ENCODE results near the gene INPP5A.

Gene INPP5A

GRCh38 chr10:132744839-132745238, 207.3 kb downstream of the INPP5A start:
- in situ Hi-C loops (cut with HindIII; ENCODE audit: low sequenced_read_pairs) = loop anchor here (5.0 kb wide), 1 partner anchor 53 kb away; no protein-coding TSS in a partner anchor

GRCh38 chr10:132745511-132745910, 207.9 kb downstream of the INPP5A start:
- in situ Hi-C loops (cut with HindIII; ENCODE audit: low sequenced_read_pairs) = no loop called here

GRCh38 chr10:132745971-132746370, 208.4 kb downstream of the INPP5A start:
- in situ Hi-C loops (cut with HindIII; ENCODE audit: low sequenced_read_pairs) = no loop called here

GRCh38 chr10:132746386-132746785, 208.8 kb downstream of the INPP5A start:
- in situ Hi-C loops (cut with HindIII; ENCODE audit: low sequenced_read_pairs) = no loop called here

- in situ Hi-C loops (cut with HindIII; ENCODE audit: low sequenced_read_pairs) = no loop called here
Observed at GRCh38 chr10:132746801-132747625, 209.4 kb downstream of the INPP5A start.

GRCh38 chr10:132748135-132748534, 210.5 kb downstream of the INPP5A start:
- in situ Hi-C loops (cut with HindIII; ENCODE audit: low sequenced_read_pairs) = no loop called here

- in situ Hi-C loops (cut with HindIII; ENCODE audit: low sequenced_read_pairs) = no loop called here
Observed at GRCh38 chr10:132748545-132749370, 211.2 kb downstream of the INPP5A start.

GRCh38 chr10:132749371-132749795, 211.8 kb downstream of the INPP5A start:
- in situ Hi-C loops (cut with HindIII; ENCODE audit: low sequenced_read_pairs) = no loop called here

GRCh38 chr10:132750936-132751335, 213.3 kb downstream of the INPP5A start:
- in situ Hi-C loops (cut with HindIII; ENCODE audit: low sequenced_read_pairs) = no loop called here

- in situ Hi-C loops (cut with HindIII; ENCODE audit: low sequenced_read_pairs) = no loop called here
Observed at GRCh38 chr10:132752378-132752777, 214.8 kb downstream of the INPP5A start.

GRCh38 chr10:132752961-132753360, 215.4 kb downstream of the INPP5A start:
- in situ Hi-C loops (cut with HindIII; ENCODE audit: low sequenced_read_pairs) = no loop called here

GRCh38 chr10:132753596-132753995, 216.0 kb downstream of the INPP5A start:
- in situ Hi-C loops (cut with HindIII; ENCODE audit: low sequenced_read_pairs) = no loop called here

GRCh38 chr10:132754071-132754470, 216.5 kb downstream of the INPP5A start:
- in situ Hi-C loops (cut with HindIII; ENCODE audit: low sequenced_read_pairs) = no loop called here

- in situ Hi-C loops (cut with HindIII; ENCODE audit: low sequenced_read_pairs) = no loop called here
Observed at GRCh38 chr10:132755166-132755711, 217.7 kb downstream of the INPP5A start.

- in situ Hi-C loops (cut with HindIII; ENCODE audit: low sequenced_read_pairs) = no loop called here
Observed at GRCh38 chr10:132756591-132756990, 219.0 kb downstream of the INPP5A start.

GRCh38 chr10:132757171-132757570, 219.6 kb downstream of the INPP5A start:
- in situ Hi-C loops (cut with HindIII; ENCODE audit: low sequenced_read_pairs) = no loop called here

GRCh38 chr10:132758865-132759264, 221.3 kb downstream of the INPP5A start:
- in situ Hi-C loops (cut with HindIII; ENCODE audit: low sequenced_read_pairs) = no loop called here

- in situ Hi-C loops (cut with HindIII; ENCODE audit: low sequenced_read_pairs) = loop anchor here (10.0 kb wide), 1 partner anchor 297 kb away; no protein-coding TSS in a partner anchor
Observed at GRCh38 chr10:132761395-132762060, 223.9 kb downstream of the INPP5A start.

- in situ Hi-C loops (cut with HindIII; ENCODE audit: low sequenced_read_pairs) = loop anchor here (10.0 kb wide), 1 partner anchor 297 kb away; no protein-coding TSS in a partner anchor
Observed at GRCh38 chr10:132762267-132762666, 224.7 kb downstream of the INPP5A start.

GRCh38 chr10:132763545-132763944, 226.0 kb downstream of the INPP5A start:
- in situ Hi-C loops (cut with HindIII; ENCODE audit: low sequenced_read_pairs) = loop anchor here (10.0 kb wide), 1 partner anchor 299 kb away; no protein-coding TSS in a partner anchor

- in situ Hi-C loops (cut with HindIII; ENCODE audit: low sequenced_read_pairs) = loop anchor here (10.0 kb wide), 1 partner anchor 299 kb away; no protein-coding TSS in a partner anchor
Observed at GRCh38 chr10:132764108-132764507, 226.5 kb downstream of the INPP5A start.
